ENCODE measurements around the gene BLOC1S1. TPM values are rescaled to one million over a fixed set of nuclear protein-coding genes. Genes with fewer than 3 reads are reported as not detected.
A peak's percentile ranks its signal among the peaks of the same experiment; 100 is the strongest.

Gene BLOC1S1
- total and polyA plus RNA-seq, 3 donors from 2014 or later = 108 to 145 (median 110) TPM

GRCh38 chr12:55729819-55730818, 14.3 kb downstream of the BLOC1S1 start:
- Histone ChIP-seq H3K4me1 (peaks cover 27% of the 10 kb centered on the region), H3K27me3 (no peaks in the 10 kb centered on the region), H3K4me3 (peak overlapping the region; percentile 90 to 95), H3K36me3 (ENCODE audit: low read depth, missing control alignments) (no peaks in the 10 kb centered on the region), H3K27ac (peak overlapping the region; percentile 99 to 100), H3K9me3 (no peaks in the 10 kb centered on the region)
- intact Hi-C loops (cut with DNase I; ENCODE audit: low total_unique reads) = loop anchor here (10.0 kb wide), 1 partner anchor 75 kb away; no protein-coding TSS in a partner anchor
- TF ChIP-seq POLR2A (IDR thresholded peaks at IDR 0.05) (peak; percentile 38), CTCF (IDR thresholded peaks at IDR 0.05) (no peak)
- peak; percentile 79 for DNase-seq
- whole genome bisulfite sequencing, 2 donors = 1% methylated on average over 18 to 19 of the region's 19 CpGs

- no peak for DNase-seq
- no peak overlapping the region for H3K27ac ChIP-seq
- 88 to 91% methylated on average over 3 to 4 of the region's 4 CpGs for WGBS, 2 donors
Measured at GRCh38 chr12:55732288-55732687, 16.4 kb downstream of the BLOC1S1 start.

GRCh38 chr12:55733021-55733555, 17.2 kb downstream of the BLOC1S1 start:
- DNase-seq = no peak
- no peak overlapping the region for H3K4me3 ChIP-seq
- H3K9me3 ChIP-seq = no peaks in the 10 kb centered on the region
- TF ChIP-seq POLR2A (IDR thresholded peaks at IDR 0.05) (no peak), CTCF (IDR thresholded peaks at IDR 0.05) (no peak)
- no peak overlapping the region for H3K27ac ChIP-seq
- H3K4me1 ChIP-seq = peaks cover 23% of the 10 kb centered on the region
- no peaks in the 10 kb centered on the region for H3K27me3 ChIP-seq
- intact Hi-C loops (cut with DNase I; ENCODE audit: low total_unique reads) = loop anchor here (10.0 kb wide), 1 partner anchor 72 kb away; no protein-coding TSS in a partner anchor
- 87 to 91% methylated on average over 10 to 14 of the region's 14 CpGs for WGBS, 2 donors
- no peaks in the 10 kb centered on the region for H3K36me3 ChIP-seq (ENCODE audit: low read depth, missing control alignments)

More at GRCh38 chr12:55732288-55732687, 16.4 kb downstream of the BLOC1S1 start:
- no peaks in the 10 kb centered on the region for H3K27me3 ChIP-seq
- TF ChIP-seq POLR2A (IDR thresholded peaks at IDR 0.05) (no peak), CTCF (IDR thresholded peaks at IDR 0.05) (no peak)
- no peaks in the 10 kb centered on the region for H3K36me3 ChIP-seq (ENCODE audit: low read depth, missing control alignments)
- no peak overlapping the region for H3K4me3 ChIP-seq
- intact Hi-C loops (cut with DNase I; ENCODE audit: low total_unique reads) = loop anchor here (10.0 kb wide), 1 partner anchor 73 kb away; no protein-coding TSS in a partner anchor
- no peaks in the 10 kb centered on the region for H3K9me3 ChIP-seq
- H3K4me1 ChIP-seq = peaks cover 21% of the 10 kb centered on the region

- no peak for TF ChIP-seq CTCF (IDR thresholded peaks at IDR 0.05)
- TF ChIP-seq POLR2A (IDR thresholded peaks at IDR 0.05) = no peak
- H3K27me3 ChIP-seq = no peaks in the 10 kb centered on the region
- H3K27ac ChIP-seq = no peak overlapping the region
- peaks cover 25% of the 10 kb centered on the region for H3K4me1 ChIP-seq
- no peaks in the 10 kb centered on the region for H3K36me3 ChIP-seq (ENCODE audit: low read depth, missing control alignments)
- no peaks in the 10 kb centered on the region for H3K9me3 ChIP-seq
- WGBS, 2 donors = 79 to 89% methylated on average over 2 of the region's 2 CpGs
- DNase-seq = no peak
- intact Hi-C loops (cut with DNase I; ENCODE audit: low total_unique reads) = loop anchor here (10.0 kb wide), 1 partner anchor 71 kb away; no protein-coding TSS in a partner anchor
- no peak overlapping the region for H3K4me3 ChIP-seq
Measured at GRCh38 chr12:55733858-55734257, 18.0 kb downstream of the BLOC1S1 start.
